Kidney (tissue), 14 donors: ENCODE measurements around the gene GOSR1. TPM values are rescaled to one million over a fixed set of nuclear protein-coding genes. Genes with fewer than 3 reads are reported as not detected.
A peak's percentile ranks its signal among the peaks of the same experiment; 100 is the strongest.
"Not testable (repeated sequence)": the region's sequence is repeated elsewhere in the genome, so short reads cannot be mapped to it uniquely, and the experiment has no call there.

Experiments
- DNase-seq, 5 donors: peaks; one replicate each; pipeline ENCODE4 v3.0.0-alpha.2; 2013 to 2020
- FAIRE-seq: peaks from 2 replicates; lab custom pipeline; 2012; peaks lifted over from hg19 to GRCh38; lab: Jason Lieb, UNC
- H3K27ac ChIP-seq, 2 donors: one replicate each; pipeline ENCODE4 v1.7.0; 2013; ENCODE audit warnings: low read depth in 2 of 2, low read length in 2 of 2, inconsistent platforms in 1 of 2
- H3K27me3 ChIP-seq: one replicate; pipeline ENCODE4 v1.7.1; 2013; ENCODE audit warnings: low read length, inconsistent platforms; ENCODE audit not compliant: control insufficient read depth, insufficient read depth
- H3K36me3 ChIP-seq, 3 donors: one replicate each; pipeline versions ENCODE4 v1.7.0 to v1.7.1; 2013; ENCODE audit warnings: low read length in 3 of 3, control low read depth in 1 of 3, inconsistent platforms in 1 of 3; ENCODE audit not compliant: insufficient read depth in 3 of 3, control insufficient read depth in 2 of 3
- H3K4me1 ChIP-seq, 3 donors: one replicate each; pipeline versions ENCODE4 v1.7.0 to v1.7.1; 2013; ENCODE audit warnings: low read length in 3 of 3, inconsistent platforms in 1 of 3, low read depth in 1 of 3; ENCODE audit not compliant: control insufficient read depth in 2 of 3, insufficient read depth in 2 of 3
- H3K4me3 ChIP-seq, 3 donors: one replicate each; pipeline versions ENCODE4 v1.7.0 to v1.8.1; 2013; ENCODE audit warnings: low read length in 3 of 3, control low read depth in 1 of 3, inconsistent platforms in 1 of 3
- H3K9ac ChIP-seq, 3 donors: one replicate each; pipeline versions ENCODE4 v1.7.0 to v1.7.1; 2013; ENCODE audit warnings: low read length in 3 of 3, control low read depth in 1 of 3, inconsistent platforms in 1 of 3
- H3K9me3 ChIP-seq, 3 donors: one replicate each; pipeline versions ENCODE4 v1.7.0 to v1.7.1; 2013; ENCODE audit warnings: low read length in 3 of 3, control low read depth in 1 of 3, inconsistent platforms in 1 of 3; ENCODE audit not compliant: control insufficient read depth in 2 of 3, insufficient read depth in 1 of 3
- intact Hi-C: fragments of 100-400 bp; cut with DNase I; formaldehyde crosslinking; loops from one replicate; pipeline ENCODE4 v1.11.1; 2022
- polyA plus RNA-seq: library from polyadenylated mRNA; stranded (reverse); fragments of 350-450 nt; fragmentation: Illumina TruSeq; extraction: RNeasy Lipid Tissue Mini Kit (QIAGEN cat#74804); gene quantifications from one replicate; pipeline ENCODE4 v1.2.3, GENCODE V29; 2014; ENCODE audit warnings: low read depth, low replicate concordance; ENCODE audit not compliant: insufficient read depth
- total RNA-seq: library from RNA; stranded (reverse); fragmentation: NEBNext Ultra II Directional; extraction: Animal tissue kit (Norgen Biotek cat#: 25700); gene quantifications from one replicate; pipeline ENCODE4 v1.2.1, GENCODE V29; 2021
- TF ChIP-seq, protein P1 (sequence below): IDR thresholded peaks from 3 replicates; pipeline ENCODE4 v1.5.1; 2012; ENCODE audit warnings: mild to moderate bottlenecking, moderate library complexity, borderline replicate concordance; ENCODE audit not compliant: insufficient read depth; ENCODE audit errors: extremely low read depth
- donor health status: control.
- donor health status: control.
- donor health status: control.
- donor health status: control.
- donor health status: control.
- donor health status: DM: yes; HTN: yes; CAD: no.
- donor health status: Normal renal cell carcinoma (clear cell type).

The GOSR1 gene
- total and polyA plus RNA-seq, 2 donors from 2014 or later = 16.8 to 65.6 TPM

DNA sequence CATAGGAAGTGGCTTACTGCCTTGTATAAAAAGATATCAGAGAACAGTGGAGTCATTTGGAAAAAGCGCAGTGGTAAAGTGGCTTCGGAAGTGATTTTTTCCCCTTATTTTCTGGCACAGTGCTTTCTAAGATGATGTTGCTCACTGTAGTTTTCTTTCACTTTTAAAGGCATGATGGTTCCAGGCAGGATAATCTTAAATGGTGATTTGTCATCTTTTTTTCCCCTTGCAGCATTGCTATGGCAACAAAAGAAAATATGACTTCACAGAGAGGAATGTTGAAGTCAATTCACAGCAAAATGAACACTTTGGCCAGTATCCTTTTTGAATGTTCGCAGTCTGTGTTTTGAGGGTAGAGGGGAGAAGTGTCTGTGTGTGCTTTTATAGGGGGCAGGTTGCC, 42.5 kb downstream of the GOSR1 start:
- intact Hi-C loops = no loop called here
- no peaks in the 10 kb centered on the region for H3K4me1 ChIP-seq
- no peak overlapping the region for H3K9ac ChIP-seq
- no peaks in the 10 kb centered on the region for H3K27me3 ChIP-seq
- H3K27ac ChIP-seq = no peak overlapping the region
- TF ChIP-seq, protein P1, sequence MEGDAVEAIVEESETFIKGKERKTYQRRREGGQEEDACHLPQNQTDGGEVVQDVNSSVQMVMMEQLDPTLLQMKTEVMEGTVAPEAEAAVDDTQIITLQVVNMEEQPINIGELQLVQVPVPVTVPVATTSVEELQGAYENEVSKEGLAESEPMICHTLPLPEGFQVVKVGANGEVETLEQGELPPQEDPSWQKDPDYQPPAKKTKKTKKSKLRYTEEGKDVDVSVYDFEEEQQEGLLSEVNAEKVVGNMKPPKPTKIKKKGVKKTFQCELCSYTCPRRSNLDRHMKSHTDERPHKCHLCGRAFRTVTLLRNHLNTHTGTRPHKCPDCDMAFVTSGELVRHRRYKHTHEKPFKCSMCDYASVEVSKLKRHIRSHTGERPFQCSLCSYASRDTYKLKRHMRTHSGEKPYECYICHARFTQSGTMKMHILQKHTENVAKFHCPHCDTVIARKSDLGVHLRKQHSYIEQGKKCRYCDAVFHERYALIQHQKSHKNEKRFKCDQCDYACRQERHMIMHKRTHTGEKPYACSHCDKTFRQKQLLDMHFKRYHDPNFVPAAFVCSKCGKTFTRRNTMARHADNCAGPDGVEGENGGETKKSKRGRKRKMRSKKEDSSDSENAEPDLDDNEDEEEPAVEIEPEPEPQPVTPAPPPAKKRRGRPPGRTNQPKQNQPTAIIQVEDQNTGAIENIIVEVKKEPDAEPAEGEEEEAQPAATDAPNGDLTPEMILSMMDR = no peak
- H3K36me3 ChIP-seq = peaks cover 4 to 26% (median 15%) of the 10 kb centered on the region in 3 donors
- no peak for FAIRE-seq
- H3K4me3 ChIP-seq = no peak overlapping the region
- no peak for DNase-seq
- no peaks in the 10 kb centered on the region for H3K9me3 ChIP-seq

- H3K9me3 ChIP-seq = no peaks in the 10 kb centered on the region
- FAIRE-seq = no peak
- H3K4me1 ChIP-seq = no peaks in the 10 kb centered on the region
- H3K27me3 ChIP-seq = no peaks in the 10 kb centered on the region
- peaks cover 4 to 26% (median 15%) of the 10 kb centered on the region in 3 donors for H3K36me3 ChIP-seq
- intact Hi-C loops = no loop called here
- no peak overlapping the region for H3K27ac ChIP-seq
- H3K4me3 ChIP-seq = no peak overlapping the region
- DNase-seq = no peak
- H3K9ac ChIP-seq = no peak overlapping the region
- TF ChIP-seq, protein P1 = no peak
These were observed 43.2 kb downstream of the GOSR1 start for GRCh38 chr17:30520436-30520835.

DNA sequence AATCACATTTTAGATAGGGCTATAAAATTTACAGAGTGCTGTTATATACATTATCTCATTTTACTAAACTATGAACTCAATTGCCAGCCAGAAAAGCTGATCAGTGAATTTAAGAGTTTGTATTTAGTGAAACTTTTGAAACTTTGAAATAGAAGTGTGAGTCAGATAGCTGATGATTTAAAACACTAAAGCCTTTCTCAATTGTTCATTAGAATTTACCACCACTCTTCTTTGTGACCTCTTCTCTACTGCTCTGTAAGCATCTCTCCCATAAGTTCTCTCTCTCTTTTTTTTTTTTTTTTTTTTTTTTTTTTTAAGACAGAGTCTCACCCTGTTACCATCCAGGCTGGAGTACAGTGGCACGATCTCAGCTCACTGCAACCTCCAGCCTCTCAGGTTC, 43.7 kb downstream of the GOSR1 start:
- TF ChIP-seq, protein P1 = no peak
- Histone ChIP-seq H3K36me3 (peaks cover 4 to 26% (median 15%) of the 10 kb centered on the region in 3 donors), H3K27me3 (no peaks in the 10 kb centered on the region), H3K27ac (no peak overlapping the region), H3K4me3 (no peak overlapping the region), H3K9ac (no peak overlapping the region), H3K4me1 (no peaks in the 10 kb centered on the region), H3K9me3 (no peaks in the 10 kb centered on the region)
- DNase-seq (no peak), FAIRE-seq (no peak)
- intact Hi-C loops = no loop called here

DNA sequence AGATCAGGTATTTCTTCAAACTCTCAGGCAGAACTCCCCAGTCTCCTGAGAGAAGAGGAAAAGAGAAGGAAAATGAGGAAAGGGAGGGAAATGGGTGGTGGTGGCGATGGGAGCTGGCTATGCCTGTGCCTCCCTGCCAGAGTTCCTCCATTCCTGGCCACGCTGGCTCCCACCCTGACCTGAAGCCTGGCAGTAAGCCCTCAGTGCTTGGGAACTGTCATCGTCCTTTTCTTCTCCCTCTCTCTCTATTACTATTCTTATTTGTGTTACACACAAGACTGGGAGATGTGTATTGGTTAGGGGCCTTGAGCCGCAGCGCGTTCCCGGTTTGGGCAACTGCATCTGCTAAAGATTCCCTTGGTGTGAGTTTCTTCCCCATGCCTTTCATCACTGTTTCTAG, 44.6 kb downstream of the GOSR1 start:
- Histone ChIP-seq H3K36me3 (peaks cover 4 to 26% (median 15%) of the 10 kb centered on the region in 3 donors), H3K4me1 (no peaks in the 10 kb centered on the region), H3K9me3 (no peaks in the 10 kb centered on the region), H3K9ac (no peak overlapping the region), H3K4me3 (no peak overlapping the region), H3K27me3 (no peaks in the 10 kb centered on the region), H3K27ac (no peak overlapping the region)
- intact Hi-C loops = no loop called here
- no peak for DNase-seq
- TF ChIP-seq, protein P1 = no peak
- FAIRE-seq = no peak

GRCh38 chr17:30523236-30523635, 46.0 kb downstream of the GOSR1 start:
- DNase-seq = peak in 1 of 5 donors; percentile 72
- peaks cover 4 to 23% (median 11%) of the 10 kb centered on the region in 3 donors for H3K36me3 ChIP-seq
- H3K4me3 ChIP-seq, H3K9ac ChIP-seq, intact Hi-C loops, H3K9me3 ChIP-seq, H3K27me3 ChIP-seq, H3K4me1 ChIP-seq, FAIRE-seq, H3K27ac ChIP-seq: not testable (repeated sequence)
